Stimulated activated CD4-positive, alpha-beta T cell treated with anti-CD3 and anti-CD28 coated beads, TNF-alpha, amount 100 ng/mL, for 1 hour (primary cell): ENCODE measurements around the gene AVPR2.

Source experiments
- DNase-seq, 3 donors: peaks; one replicate each; pipeline ENCODE4 v3.0.0-alpha.2; 2020; ENCODE audit warnings: low read depth in 3 of 3, low spot score in 1 of 3

The AVPR2 gene

GRCh38 chrX:153910446-153910845 is 6.0 kb downstream of the AVPR2 start:
- no peak for DNase-seq

DNA sequence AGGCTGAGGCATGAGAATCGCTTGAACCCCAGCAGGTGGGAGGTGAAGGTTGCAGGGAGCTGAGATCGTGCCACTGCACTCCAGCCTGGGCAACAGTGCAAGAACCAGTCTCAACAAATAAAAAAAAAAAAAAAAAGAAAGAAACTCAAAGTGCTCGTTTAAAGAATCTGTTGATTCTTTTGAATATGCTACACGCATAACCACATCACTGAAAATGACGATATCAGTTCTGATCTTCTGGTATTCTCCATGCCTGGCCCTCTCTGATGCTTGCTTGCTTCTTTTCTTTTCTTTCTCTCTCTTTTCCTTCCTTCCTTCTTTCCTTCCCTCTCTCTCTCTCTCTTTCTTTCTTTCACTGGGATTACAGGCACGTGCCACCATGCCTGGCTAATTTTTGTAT is 7.3 kb downstream of the AVPR2 start:
- no peak for DNase-seq

GRCh38 chrX:153913211-153913610 is 8.7 kb downstream of the AVPR2 start:
- DNase-seq, result no peak

GRCh38 chrX:153913701-153914100 is 9.2 kb downstream of the AVPR2 start:
- no peak for DNase-seq

GRCh38 chrX:153917869-153918268 is 13.4 kb downstream of the AVPR2 start:
- no peak for DNase-seq

- no peak for DNase-seq
Measured at GRCh38 chrX:153919281-153919680, 14.8 kb downstream of the AVPR2 start.

DNA sequence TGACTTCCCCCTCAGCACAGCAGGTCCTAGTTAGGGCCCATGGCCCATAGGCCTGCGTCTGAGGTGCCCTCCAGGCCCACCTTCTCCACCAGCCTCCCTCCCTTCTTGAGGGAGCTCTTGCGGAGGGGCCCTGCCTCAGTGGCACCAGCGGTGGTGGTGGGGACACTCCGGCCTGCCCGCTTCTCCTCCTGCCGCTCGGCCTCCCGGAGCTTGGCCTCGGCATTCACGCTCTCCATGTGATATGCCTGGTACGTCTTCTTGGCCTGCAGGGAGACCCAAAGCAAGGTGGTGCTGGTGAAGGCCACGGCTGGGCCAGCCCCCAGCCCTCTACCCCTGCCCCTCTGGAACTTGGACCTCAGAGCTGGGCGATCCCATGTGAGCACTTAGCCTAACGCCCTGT is 16.1 kb downstream of the AVPR2 start:
- DNase-seq, result no peak

DNA sequence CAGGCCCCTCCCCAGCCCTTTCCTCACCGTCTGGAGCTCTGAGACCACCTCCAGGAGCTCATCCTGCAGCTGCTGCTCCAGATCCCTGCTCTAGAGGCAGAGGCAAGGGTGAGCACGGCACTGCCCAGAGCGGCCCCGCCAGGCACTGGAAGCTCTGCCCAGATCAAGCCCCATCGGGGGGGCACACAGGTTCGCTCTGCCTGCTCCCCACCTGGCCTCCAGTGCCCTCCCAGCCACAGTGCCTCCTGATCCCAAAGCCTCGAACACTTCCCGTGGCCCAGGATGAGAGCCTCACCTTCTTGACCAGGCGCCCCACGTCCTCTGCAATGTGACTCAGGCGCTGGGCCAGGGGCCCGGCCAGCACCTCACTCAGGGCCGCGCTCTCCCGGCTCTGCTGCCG is 16.6 kb downstream of the AVPR2 start:
- DNase-seq, result no peak

DNA sequence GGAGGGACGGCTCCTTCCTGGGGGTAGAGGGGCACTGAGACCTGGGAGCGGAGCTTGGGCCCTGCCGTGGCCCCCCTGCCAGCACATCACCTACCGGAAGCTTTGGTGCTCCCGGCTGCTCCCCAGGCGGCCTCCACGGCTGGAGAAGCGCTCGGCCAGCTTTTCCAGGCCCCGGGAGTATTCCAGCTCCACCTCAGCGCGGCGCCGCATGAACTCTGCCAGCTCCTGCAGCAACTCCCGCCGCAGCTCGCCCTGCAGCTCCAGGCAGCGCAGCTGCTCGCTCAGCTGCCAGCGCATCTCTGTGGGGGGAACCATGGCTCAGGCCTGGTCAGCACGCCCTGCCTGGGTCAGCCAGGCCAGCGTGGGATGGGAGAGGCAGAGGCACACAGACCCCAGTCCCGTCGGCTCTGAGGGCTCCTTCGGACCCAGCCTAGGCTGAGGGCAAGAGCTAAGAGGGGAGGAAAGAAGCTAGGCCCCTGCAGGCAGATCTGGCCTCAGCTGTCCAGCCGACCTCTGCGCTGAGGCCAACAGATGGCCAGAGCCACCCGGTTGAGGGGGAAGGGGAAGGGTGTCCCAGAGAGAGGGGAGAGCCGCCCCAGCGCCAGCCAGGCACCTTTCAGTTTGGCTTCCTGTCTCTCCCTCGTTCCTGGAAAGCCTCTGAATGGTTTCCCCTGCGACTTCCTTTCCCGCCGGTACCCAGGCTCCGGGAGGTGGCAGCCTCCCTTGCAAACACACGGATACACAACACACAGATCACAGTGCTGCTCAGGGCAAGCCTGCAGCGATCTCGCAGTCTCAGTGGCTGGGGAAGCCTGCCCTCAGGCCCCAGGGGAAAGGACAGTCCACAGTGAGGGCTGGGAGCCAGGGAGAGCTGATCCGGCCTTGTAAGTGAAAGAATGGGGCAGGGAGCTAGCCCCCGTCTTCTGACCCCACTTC is 17.3 kb downstream of the AVPR2 start:
- no peak for DNase-seq

- no peak for DNase-seq
Measured at GRCh38 chrX:153922932-153923857, 18.7 kb downstream of the AVPR2 start.

DNA sequence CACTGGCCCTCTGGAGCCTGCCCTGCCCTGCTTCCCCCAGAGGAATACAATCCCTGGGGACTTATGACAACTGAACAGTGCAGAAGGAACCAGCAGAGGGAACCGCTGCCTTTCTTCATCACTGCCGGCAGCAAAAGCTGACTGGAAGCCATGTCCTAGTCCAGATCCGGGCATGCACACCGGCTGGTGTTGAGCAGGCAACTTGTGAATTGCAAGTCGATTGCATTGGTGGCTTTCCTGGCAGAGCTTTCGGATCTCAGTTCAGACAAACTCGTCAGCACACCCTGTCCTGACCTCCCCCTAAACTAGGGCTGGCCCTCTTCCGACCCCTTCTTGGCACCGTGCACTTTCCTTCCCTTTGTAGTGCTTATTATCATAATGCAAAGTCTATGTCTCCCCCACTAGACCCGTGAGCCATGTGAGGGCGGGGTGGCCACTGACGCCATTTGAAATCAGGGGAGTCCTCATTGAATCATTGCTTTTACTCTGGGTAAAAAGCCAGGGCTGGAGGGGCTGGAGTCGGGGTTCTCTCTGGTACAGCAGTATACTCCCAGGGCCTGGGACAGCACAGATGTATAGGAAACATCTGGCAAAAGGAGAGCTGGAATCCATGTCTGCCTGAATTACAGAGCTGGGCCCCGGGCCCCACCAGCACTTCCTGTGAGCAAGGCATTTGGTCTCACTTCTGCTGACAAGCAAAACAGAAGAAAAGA is 19.8 kb downstream of the AVPR2 start:
- no peak for DNase-seq

GRCh38 chrX:153925387-153925738 is 20.9 kb downstream of the AVPR2 start:
- DNase-seq, result no peak

- DNase-seq, result no peak
Measured at GRCh38 chrX:153925739-153926551, 21.5 kb downstream of the AVPR2 start, which contains the start of gene ARHGAP4. Gene ARHGAP4, minus strand, starts transcription at chrX:153926264. Its CDS starts 62 bp downstream, at chrX:153926202.

DNA sequence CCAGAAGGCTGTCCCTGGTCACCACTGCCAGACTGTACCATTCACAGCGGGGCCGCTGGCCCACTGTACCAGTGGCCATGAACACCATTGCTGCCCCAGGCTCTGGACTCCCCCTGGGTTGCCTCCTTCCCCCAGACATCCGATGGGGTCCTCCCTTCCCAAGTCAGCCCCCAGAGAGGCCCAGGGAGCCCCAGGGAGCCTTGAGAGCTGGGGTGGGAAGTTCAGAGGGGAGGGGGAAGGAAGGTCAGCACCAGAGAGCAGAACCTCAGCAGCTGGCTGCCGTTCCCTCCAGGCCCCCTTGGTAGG is 22.0 kb downstream of the AVPR2 start:
- DNase-seq, result no peak

DNA sequence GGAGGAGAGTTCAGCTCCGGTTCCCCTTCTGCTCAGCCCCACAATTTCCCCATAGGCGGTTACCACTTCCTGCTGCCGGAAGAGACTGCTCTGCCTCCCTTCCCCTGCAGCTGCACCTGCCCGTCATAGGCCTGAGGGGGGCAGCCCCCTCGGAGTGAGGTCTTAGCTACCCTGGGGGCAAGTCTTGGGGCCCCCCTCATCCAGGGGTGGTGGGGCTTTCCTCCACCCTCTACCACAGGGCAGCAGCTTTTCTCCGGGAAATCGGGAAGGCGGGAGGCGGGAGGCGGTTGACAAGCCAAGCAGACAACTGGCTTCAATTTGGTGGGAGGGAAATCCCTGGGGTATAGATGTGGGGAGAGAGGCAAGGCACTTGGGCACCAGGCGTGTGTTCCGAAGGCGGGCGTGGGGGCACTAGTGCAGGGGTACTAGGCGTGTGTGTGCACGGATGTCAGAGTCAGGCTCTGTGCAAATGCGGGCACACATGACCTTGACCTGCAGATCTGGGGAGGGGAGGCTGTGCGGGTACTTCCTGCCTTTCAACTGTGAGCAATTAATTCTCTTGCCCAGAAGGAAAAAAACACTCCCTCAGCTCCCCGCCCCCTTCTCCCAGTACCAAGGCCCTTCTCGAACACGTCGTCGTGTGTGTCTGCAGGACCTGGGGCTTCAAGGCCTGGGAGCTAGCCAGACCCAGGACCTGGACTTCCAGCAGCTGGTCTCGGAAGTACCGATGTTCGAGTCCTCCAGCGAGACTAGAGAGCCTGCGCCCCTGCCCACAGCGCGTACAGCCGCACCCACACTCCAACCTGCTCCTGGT is 22.6 kb downstream of the AVPR2 start:
- DNase-seq, result peak in 2 of 3 donors; percentile 49 to 55

GRCh38 chrX:153927672-153927921 is 23.1 kb downstream of the AVPR2 start:
- no peak for DNase-seq

DNA sequence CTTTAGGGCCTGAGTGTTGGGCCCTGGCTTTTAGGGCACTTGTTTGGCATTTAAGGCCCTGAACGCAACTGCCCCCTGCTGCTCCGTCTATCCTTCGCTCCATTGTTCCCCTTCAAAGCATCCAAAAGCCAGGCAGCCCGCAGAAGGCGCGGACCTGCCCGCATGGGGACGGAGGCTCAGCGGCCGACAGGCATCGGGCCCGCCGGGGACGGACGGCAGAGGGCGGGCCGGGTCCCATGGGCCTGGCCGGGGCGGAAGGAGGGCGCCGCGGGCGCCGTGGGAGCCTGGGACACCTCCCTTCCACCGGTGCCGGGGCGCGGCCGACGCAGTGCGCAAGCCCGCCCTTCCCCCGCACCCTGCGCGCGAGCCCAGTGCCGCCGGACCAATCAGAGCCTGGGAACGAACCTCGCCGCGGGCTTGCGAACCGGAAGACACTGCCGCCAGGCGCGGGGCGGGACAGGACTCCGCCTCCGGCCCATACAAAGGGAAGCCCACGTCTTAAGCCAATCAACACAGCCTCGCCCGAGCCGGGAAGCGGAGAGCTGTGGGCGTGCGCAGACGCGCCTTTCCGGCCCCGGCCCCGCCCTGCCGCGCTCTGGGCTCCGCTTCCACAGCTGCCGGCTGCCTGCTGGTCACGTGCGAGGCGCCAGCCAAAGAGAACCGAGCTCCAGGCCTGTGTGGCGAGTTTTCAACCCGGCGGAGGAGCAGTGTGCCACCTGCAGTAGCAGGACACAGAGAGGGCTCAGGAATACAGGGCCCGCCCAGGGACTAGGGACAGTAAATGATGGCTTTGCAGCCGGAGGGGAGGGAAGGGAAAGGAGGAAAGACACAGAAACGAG is 23.7 kb downstream of the AVPR2 start:
- DNase-seq, result peak; percentile 76 to 93 (median 90)

DNA sequence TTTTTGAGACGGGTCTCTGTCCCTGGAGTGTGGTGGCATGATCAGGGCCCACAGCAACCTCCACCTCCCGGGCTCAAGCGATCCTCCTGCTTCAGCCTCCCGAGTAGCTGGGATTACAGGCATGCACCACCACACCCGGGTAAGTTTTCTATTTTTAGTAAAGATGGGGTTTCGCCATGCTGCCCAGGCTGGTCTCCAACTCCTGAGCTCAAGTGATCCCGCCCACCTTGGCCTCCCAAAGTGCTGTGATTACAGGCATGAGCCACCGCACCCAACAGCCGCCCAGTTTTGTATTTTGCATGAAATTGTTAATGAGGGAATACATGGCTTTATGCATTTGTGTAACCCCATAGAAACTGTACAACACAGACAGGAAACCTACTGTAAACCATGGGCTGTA is 24.4 kb downstream of the AVPR2 start:
- DNase-seq, result no peak

GRCh38 chrX:153929576-153929975 is 25.1 kb downstream of the AVPR2 start:
- no peak for DNase-seq
